Common myeloid progenitor, CD34-positive (primary cell): ENCODE data around the gene GNA12.

Source experiments
- CTCF ChIA-PET: fragments of 350-600 bp; sonication (Branson Sonifier 250); formaldehyde crosslinking; loops from one replicate; lab custom pipeline; 2021; ENCODE audit warnings: antibody characterized with exemption; lab: Charles Lee
- POLR2A ChIA-PET: fragments of 350-600 bp; sonication (Branson Sonifier 250); formaldehyde crosslinking; loops from one replicate; lab custom pipeline; 2021; ENCODE audit warnings: antibody characterized with exemption; lab: Charles Lee
- DNase-seq, 3 donors: peaks; one replicate each; pipeline versions ENCODE4 v3.0.0 to v3.0.0-alpha.2; 2013
- H3K27ac ChIP-seq, 2 experiments: 1 replicate in 1 of 2; 2 replicates in 1 of 2; pipeline ENCODE4 v1.7.0; 2013; ENCODE audit warnings: inconsistent platforms in 2 of 2, low read length in 2 of 2, mild to moderate bottlenecking in 2 of 2, low read depth in 1 of 2, moderate library complexity in 1 of 2; ENCODE audit not compliant: severe bottlenecking in 2 of 2, insufficient read depth in 1 of 2, poor library complexity in 1 of 2
- H3K27me3 ChIP-seq, 5 experiments: replicated peaks in 2 of 5; 1 replicate in 3 of 5; 2 replicates in 2 of 5; pipeline versions ENCODE4 v1.6.1 to v1.7.0; 2013; ENCODE audit warnings: low read length in 4 of 5, mild to moderate bottlenecking in 2 of 5, moderate library complexity in 2 of 5, inconsistent platforms in 1 of 5; ENCODE audit not compliant: insufficient read depth in 5 of 5, control insufficient read depth in 4 of 5
- H3K36me3 ChIP-seq, 4 experiments: 1 replicate in 2 of 4; 2 replicates in 2 of 4; pipeline versions ENCODE4 v1.6.1 to v1.7.0; 2013; ENCODE audit warnings: low read length in 3 of 4, control low read depth in 1 of 4, mild to moderate bottlenecking in 1 of 4; ENCODE audit not compliant: control insufficient read depth in 4 of 4, insufficient read depth in 4 of 4
- H3K4me1 ChIP-seq, 4 experiments: 1 replicate in 3 of 4; 2 replicates in 1 of 4; pipeline versions ENCODE4 v1.6.1 to v1.7.1; 2013; ENCODE audit warnings: low read length in 3 of 4, mild to moderate bottlenecking in 3 of 4, control low read depth in 1 of 4, inconsistent platforms in 1 of 4, moderate library complexity in 1 of 4; ENCODE audit not compliant: control insufficient read depth in 4 of 4, insufficient read depth in 4 of 4; ENCODE audit errors: control extremely low read depth in 1 of 4
- H3K4me3 ChIP-seq, 7 experiments: 1 replicate in 4 of 7; 2 replicates in 3 of 7; pipeline versions ENCODE4 v1.5.1 to v1.7.0; 2013; ENCODE audit warnings: mild to moderate bottlenecking in 7 of 7, low read length in 6 of 7, moderate library complexity in 6 of 7, inconsistent platforms in 2 of 7, low read depth in 2 of 7, control low read depth in 1 of 7; ENCODE audit not compliant: insufficient read depth in 4 of 7, control insufficient read depth in 1 of 7; ENCODE audit errors: extremely low read depth in 1 of 7
- H3K9me3 ChIP-seq, 5 experiments: 1 replicate in 4 of 5; 2 replicates in 1 of 5; pipeline versions ENCODE4 v1.6.1 to v1.7.1; 2013; ENCODE audit warnings: low read length in 4 of 5, mild to moderate bottlenecking in 2 of 5, inconsistent platforms in 1 of 5, low read depth in 1 of 5, moderate library complexity in 1 of 5; ENCODE audit not compliant: control insufficient read depth in 4 of 5, insufficient read depth in 2 of 5; ENCODE audit errors: control extremely low read depth in 1 of 5
- WGBS: methylation state at CpG from one replicate; pipeline ENCODE4 v1.1.5; 2013; ENCODE audit not compliant: insufficient coverage; 5-methylcytosine and 5-hydroxymethylcytosine counted together

Gene GNA12

DNA sequence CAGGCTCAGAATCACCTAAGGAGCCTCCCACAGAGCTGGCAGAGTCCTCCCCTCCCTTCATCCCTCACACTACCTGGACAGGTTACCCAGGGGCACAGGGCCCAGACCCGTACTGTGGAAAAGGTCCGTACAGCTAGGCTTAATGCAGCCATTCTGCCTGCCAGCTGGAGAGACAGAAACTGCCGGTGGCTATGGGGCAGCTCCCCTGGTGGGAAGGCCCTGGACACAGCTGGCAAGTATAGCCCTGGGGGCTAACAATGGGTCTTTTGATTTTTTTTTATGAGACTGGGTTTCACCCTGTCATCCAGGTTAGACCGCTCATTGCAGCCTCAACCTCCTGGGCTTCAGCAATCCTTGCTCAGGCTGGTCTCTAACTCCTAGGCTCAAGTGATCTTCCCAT, 68.3 kb downstream of the GNA12 start:
- POLR2A ChIA-PET = interaction anchor here (1.2 kb wide), 1 partner anchor 18 kb away, joined by 3 read pairs; no protein-coding TSS in a partner anchor
- peaks cover 0 to 36% (median 21%) of the 10 kb centered on the region in 4 experiments for H3K4me1 ChIP-seq
- H3K27ac ChIP-seq = no peak overlapping the region
- no peak for DNase-seq
- no peaks in the 10 kb centered on the region for H3K27me3 ChIP-seq
- H3K36me3 ChIP-seq = peaks cover 0 to 49% (median 15%) of the 10 kb centered on the region in 4 experiments
- CTCF ChIA-PET = interaction anchor here (1.2 to 2.5 kb wide), 5 partner anchors 9 to 23 kb away, joined by 3 to 9 read pairs (median 5); no protein-coding TSS in a partner anchor
- H3K4me3 ChIP-seq = no peak overlapping the region
- peaks cover 0 to 3% (median 0%) of the 10 kb centered on the region in 5 experiments for H3K9me3 ChIP-seq
- 100% methylated on average over 4 of the region's 4 CpGs for WGBS

DNA sequence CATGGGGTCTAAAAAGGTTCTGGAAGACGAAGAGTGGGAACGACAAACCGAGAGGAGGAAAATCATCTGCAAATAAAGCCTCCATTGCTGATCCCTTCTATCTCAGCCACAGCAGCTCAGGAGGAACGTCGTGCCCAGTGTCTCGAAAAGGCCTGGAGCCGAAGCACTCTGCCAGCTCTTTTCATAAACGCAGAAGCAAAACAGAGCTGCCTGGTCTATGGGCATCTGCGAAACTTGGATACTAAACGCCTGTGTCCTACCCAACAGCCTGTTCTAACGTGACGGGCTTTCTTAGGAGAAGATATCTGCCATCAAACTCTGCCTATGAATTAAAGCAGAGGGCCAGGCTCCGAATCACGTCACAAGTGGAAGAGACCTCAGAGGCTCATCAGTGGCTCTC, 68.7 kb downstream of the GNA12 start:
- ChIA-PET CTCF (interaction anchor here (1.2 to 2.5 kb wide), 5 partner anchors 10 to 23 kb away, joined by 3 to 9 read pairs (median 5); no protein-coding TSS in a partner anchor), POLR2A (interaction anchor here (1.2 kb wide), 1 partner anchor 17 kb away, joined by 3 read pairs; no protein-coding TSS in a partner anchor)
- Histone ChIP-seq H3K36me3 (peaks cover 0 to 48% (median 15%) of the 10 kb centered on the region in 4 experiments), H3K9me3 (peaks cover 0 to 3% (median 0%) of the 10 kb centered on the region in 5 experiments), H3K4me3 (no peak overlapping the region), H3K27me3 (no peaks in the 10 kb centered on the region), H3K4me1 (peaks cover 0 to 40% (median 23%) of the 10 kb centered on the region in 4 experiments), H3K27ac (no peak overlapping the region)
- 96% methylated on average over 14 of the region's 14 CpGs for WGBS
- DNase-seq = no peak

DNA sequence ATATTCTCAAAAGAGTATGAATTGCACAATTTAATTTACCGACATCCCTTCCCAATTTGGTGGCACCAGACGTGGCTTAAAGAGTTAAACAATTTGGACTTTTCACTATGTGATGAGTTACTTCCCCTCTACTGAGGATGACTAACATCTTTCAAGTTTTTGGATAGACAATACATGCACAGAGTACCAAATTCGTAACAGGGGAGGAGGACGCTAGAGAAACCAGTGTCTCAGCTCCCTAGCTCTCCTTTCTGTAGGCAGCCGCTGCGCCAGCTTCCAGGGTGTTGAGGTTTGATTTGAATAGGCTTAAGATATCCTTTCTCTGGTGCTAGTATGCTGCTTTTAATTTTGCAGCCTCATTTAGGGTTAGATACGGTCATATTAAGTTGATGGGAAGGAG, 69.2 kb downstream of the GNA12 start:
- Histone ChIP-seq H3K36me3 (peaks cover 0 to 47% (median 15%) of the 10 kb centered on the region in 4 experiments), H3K4me3 (no peak overlapping the region), H3K4me1 (peaks cover 0 to 44% (median 24%) of the 10 kb centered on the region in 4 experiments), H3K27me3 (no peaks in the 10 kb centered on the region), H3K27ac (no peak overlapping the region), H3K9me3 (peaks cover 0 to 3% (median 0%) of the 10 kb centered on the region in 5 experiments)
- DNase-seq = no peak
- 94% methylated on average over 7 of the region's 7 CpGs for WGBS
- CTCF ChIA-PET = interaction anchor here (0.6 to 2.5 kb wide), 6 partner anchors 10 to 24 kb away, joined by 3 to 9 read pairs (median 4); no protein-coding TSS in a partner anchor
- POLR2A ChIA-PET = interaction anchor here (1.2 kb wide), 1 partner anchor 17 kb away, joined by 3 read pairs; no protein-coding TSS in a partner anchor

DNA sequence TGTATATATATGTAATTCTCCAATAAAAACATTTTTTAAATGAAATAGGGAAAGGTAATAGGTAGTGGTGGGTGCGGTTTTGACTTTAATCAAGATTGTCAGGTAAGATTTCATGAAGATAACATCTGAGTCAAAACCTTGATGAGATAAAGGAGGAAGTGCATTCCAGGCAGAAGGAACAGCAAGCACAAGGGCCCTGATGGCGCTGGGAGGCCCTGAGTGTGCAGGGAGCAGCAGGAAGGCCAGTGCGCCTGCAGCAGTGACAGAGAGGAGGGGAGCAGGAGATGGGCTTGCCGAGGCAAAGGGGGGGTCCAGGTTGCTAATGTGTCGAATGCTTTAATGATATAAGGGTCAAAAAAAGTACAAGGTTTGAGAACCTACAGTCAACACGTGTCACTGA, 69.8 kb downstream of the GNA12 start:
- CTCF ChIA-PET = interaction anchor here (1.0 to 2.4 kb wide), 3 partner anchors 8 to 14 kb away, joined by 3 to 8 read pairs (median 3); no protein-coding TSS in a partner anchor
- Histone ChIP-seq H3K27ac (no peak overlapping the region), H3K9me3 (peaks cover 0 to 3% (median 0%) of the 10 kb centered on the region in 5 experiments), H3K36me3 (peaks cover 0 to 45% (median 14%) of the 10 kb centered on the region in 4 experiments), H3K4me3 (no peak overlapping the region), H3K27me3 (no peaks in the 10 kb centered on the region), H3K4me1 (peaks cover 0 to 44% (median 24%) of the 10 kb centered on the region in 4 experiments)
- WGBS = 78% methylated on average over 3 of the region's 6 CpGs
- POLR2A ChIA-PET = no interaction called here
- DNase-seq = no peak

DNA sequence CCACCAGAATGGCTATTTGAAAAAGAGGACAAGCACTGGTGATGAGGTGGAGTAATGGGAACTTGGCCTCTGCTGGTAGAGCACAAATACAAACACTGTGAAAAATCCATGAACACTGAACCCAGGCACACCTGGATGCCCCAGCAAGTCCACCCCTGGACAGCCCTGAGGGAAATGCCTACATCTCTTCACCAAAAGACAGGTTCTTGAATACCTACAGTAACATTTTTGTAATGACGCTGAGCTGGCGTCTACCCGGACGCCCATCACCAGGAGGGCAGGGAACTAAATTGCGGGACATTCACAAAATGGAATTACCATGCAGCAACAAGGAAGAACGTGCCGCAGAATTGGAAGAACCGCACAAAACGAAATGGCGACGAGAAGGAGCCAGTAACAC, 70.5 kb downstream of the GNA12 start:
- 95% methylated on average over 11 of the region's 11 CpGs for WGBS
- no peak for DNase-seq
- POLR2A ChIA-PET = interaction anchor here (1.4 kb wide), 1 partner anchor 39 kb away, joined by 5 read pairs; no protein-coding TSS in a partner anchor
- Histone ChIP-seq H3K27ac (no peak overlapping the region), H3K27me3 (no peaks in the 10 kb centered on the region), H3K36me3 (peaks cover 0 to 44% (median 19%) of the 10 kb centered on the region in 4 experiments), H3K4me1 (peaks cover 0 to 44% (median 24%) of the 10 kb centered on the region in 4 experiments), H3K4me3 (no peak overlapping the region), H3K9me3 (peaks cover 0 to 3% (median 0%) of the 10 kb centered on the region in 5 experiments)
- CTCF ChIA-PET = interaction anchor here (1.0 to 1.7 kb wide), 3 partner anchors 9 to 37 kb away, joined by 3 to 5 read pairs (median 3); no protein-coding TSS in a partner anchor

DNA sequence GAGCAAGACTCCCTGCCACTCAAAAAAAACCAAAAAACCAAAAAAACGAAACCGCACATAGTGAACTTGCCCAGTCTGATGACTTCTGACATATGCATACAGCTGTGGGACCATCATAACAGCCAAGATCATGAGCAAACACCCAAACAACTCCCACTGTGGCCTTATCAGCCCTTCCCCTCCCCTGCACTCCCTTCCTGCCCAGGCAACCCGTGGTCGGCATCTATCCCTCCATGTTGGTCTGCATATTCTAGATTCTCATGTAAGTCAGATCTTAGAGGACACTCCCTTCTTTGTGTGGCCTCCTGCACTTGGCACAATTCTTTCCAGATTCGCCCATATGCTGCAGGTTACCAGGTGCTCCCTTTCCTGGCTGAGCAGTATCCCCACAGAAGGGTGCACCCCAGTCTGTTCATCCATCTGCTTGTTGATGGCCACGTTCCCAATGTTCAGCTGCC, 72.8 kb downstream of the GNA12 start:
- peaks cover 3 to 36% (median 11%) of the 10 kb centered on the region in 4 experiments for H3K36me3 ChIP-seq
- peak; percentile 89 to 97 (median 96) for DNase-seq
- peak overlapping the region in 2 of 7 experiments; percentile 25 to 27 for H3K4me3 ChIP-seq
- 19% methylated on average over 6 of the region's 6 CpGs for WGBS
- peaks cover 0 to 3% (median 0%) of the 10 kb centered on the region in 5 experiments for H3K9me3 ChIP-seq
- H3K4me1 ChIP-seq = peaks cover 0 to 44% (median 24%) of the 10 kb centered on the region in 4 experiments
- POLR2A ChIA-PET = interaction anchor here (1.2 to 2.0 kb wide), 5 partner anchors 8 to 36 kb away, joined by 3 to 11 read pairs (median 5); no protein-coding TSS in a partner anchor
- H3K27me3 ChIP-seq = no peaks in the 10 kb centered on the region
- H3K27ac ChIP-seq = peak overlapping the region in 1 of 2 experiments; percentile 71
- CTCF ChIA-PET = interaction anchor here (0.8 to 4.4 kb wide), 7 partner anchors 8 to 61 kb away, joined by 3 to 32 read pairs (median 4); no protein-coding TSS in a partner anchor
